NCI-H146 (cell line): Measurements from ENCODE around the gene RAI1.

Source experiments
- DNase-seq: peaks from one replicate; lab custom pipeline; 2025; lab: John Stamatoyannopoulos, UW

Gene RAI1

GRCh38 chr17:17846003-17846402 lies 164.7 kb downstream of the RAI1 start:
- no peak for DNase-seq

GRCh38 chr17:17846645-17847044 lies 165.4 kb downstream of the RAI1 start:
- DNase-seq, result no peak

- DNase-seq, result no peak
Measured at GRCh38 chr17:17847118-17847689, 165.9 kb downstream of the RAI1 start.

GRCh38 chr17:17847726-17848125 lies 166.5 kb downstream of the RAI1 start:
- no peak for DNase-seq

- no peak for DNase-seq
Measured at GRCh38 chr17:17848311-17849082, 167.2 kb downstream of the RAI1 start.

GRCh38 chr17:17849147-17849820 lies 168.0 kb downstream of the RAI1 start:
- peak; percentile 58 for DNase-seq

- peak; percentile 57 for DNase-seq
Measured at GRCh38 chr17:17849845-17850373, 168.7 kb downstream of the RAI1 start.

- no peak for DNase-seq
Measured at GRCh38 chr17:17851103-17852002, 170.1 kb downstream of the RAI1 start.

GRCh38 chr17:17852930-17853329 lies 171.7 kb downstream of the RAI1 start:
- DNase-seq, result no peak

- DNase-seq, result no peak
Measured at GRCh38 chr17:17853811-17854447, 172.7 kb downstream of the RAI1 start.

GRCh38 chr17:17855976-17856375 lies 174.7 kb downstream of the RAI1 start:
- DNase-seq, result no peak

- no peak for DNase-seq
Measured at GRCh38 chr17:17856386-17856785, 175.1 kb downstream of the RAI1 start.

GRCh38 chr17:17857496-17857895 lies 176.2 kb downstream of the RAI1 start:
- DNase-seq, result no peak

- peak; percentile 50 for DNase-seq
Measured at GRCh38 chr17:17859909-17860765, 178.9 kb downstream of the RAI1 start.

GRCh38 chr17:17860766-17861107 lies 179.5 kb downstream of the RAI1 start:
- DNase-seq, result no peak
